Stimulated activated CD8-positive, alpha-beta memory T cell treated with anti-CD3 and anti-CD28 coated beads, Interleukin-15, amount 100 ng/mL, for 1 hour (primary cell): ENCODE results near the gene MOB3A.
"Not testable (repeated sequence)": the region's sequence is repeated elsewhere in the genome, so short reads cannot be mapped to it uniquely, and the experiment has no call there.

Experiments
- DNase-seq: peaks from one replicate; pipeline ENCODE4 v3.0.0-alpha.2; 2020; ENCODE audit warnings: low read depth

The MOB3A gene

DNA sequence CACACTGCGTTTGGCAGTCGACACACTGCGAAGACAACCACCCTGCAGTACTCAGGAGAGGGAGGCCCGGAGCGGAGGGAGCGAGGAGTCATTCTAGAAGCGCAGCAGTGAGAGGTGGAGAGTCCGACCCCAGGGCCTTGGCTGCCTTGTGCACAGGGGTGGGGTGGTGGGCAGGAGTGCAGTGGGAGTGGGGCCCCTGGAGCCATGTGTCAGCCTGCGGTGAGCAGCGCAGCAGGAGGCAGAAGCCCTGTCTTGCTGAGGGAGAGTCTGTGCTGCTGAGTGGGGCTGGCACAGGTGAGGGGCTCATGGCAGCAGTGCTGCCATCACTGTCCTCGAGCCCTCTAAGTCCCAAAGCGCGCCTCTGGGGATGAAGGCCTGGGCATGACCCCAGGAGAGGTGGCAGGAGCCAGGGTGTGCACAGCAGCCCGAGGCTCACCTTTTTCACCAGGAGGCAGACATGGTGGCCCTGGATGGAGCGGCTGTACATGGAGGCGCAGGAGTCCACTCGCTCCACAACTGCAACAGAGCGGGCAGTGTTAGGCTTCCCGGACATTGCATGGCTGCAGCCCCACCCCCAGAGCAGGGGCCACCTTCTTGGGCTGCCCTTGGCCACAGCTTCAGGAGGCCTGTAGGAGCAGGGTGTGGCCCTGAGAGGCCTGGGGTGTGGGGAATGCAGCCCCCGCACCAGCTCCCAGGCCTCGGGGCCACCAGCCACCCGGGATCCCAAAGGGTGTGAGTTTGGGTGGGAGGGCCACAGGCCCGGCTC lies 12.3 kb upstream of the MOB3A start:
- DNase-seq = no peak

GRCh38 chr19:2103045-2103707 lies 7.0 kb upstream of the MOB3A start:
- DNase-seq = no peak

GRCh38 chr19:2101417-2102335 lies 5.5 kb upstream of the MOB3A start:
- DNase-seq = no peak

- DNase-seq = no peak
Observed at GRCh38 chr19:2100719-2101061, 4.6 kb upstream of the MOB3A start.

DNA sequence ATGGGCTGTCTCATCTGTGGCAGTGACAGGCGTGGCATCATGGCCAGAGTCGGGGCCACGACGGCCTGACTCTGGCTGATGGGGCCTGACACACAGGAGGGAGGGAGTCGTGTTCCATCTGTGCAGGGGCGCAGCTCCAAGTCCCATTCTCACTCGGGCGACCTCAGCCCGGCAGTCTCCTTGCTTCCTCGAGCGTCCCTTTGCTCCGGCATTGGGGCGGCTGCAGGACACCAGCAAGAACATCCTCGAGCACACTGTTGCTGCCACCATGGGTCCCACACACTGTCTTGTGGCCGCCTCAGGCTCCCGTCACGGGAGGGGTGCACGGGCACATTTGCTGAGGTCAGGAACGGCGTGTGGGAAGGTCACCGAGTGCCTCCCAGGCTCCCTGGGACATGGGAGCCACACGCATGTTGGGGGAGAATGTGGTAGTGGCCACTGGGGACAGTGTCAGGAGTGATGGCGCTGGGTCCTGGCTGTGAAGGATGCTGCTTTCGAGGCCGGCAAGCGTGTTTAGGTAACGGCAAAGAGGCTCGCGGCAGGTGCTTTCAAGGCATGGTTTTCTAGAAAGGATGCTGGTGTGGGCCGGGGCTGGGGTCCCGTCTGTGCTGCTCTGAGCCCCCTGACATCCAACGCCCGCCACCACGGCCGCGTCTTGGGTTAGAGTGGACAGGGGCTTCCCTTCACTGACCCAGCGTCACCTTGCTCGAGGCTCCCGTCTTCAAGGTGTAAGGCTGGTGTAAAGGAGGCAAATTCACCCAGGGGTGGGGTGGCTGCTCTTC lies 4.0 kb upstream of the MOB3A start:
- DNase-seq = no peak

DNA sequence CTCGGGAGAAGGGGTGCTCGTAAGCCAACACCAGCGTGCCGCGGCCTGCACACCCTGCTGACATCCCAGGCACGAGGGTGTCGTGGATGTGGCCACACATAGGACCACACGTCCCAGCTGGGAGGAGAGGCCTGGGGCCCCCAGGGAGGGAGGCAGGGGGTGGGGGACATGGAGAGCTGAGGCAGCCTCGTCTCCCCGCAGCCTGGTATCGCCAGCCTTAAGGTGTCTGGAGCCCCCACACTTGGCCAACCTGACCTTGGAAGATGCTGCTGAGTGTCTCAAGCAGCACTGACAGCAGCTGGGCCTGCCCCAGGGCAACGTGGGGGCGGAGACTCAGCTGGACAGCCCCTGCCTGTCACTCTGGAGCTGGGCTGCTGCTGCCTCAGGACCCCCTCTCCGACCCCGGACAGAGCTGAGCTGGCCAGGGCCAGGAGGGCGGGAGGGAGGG lies 3.0 kb upstream of the MOB3A start:
- DNase-seq = no peak

- no peak for DNase-seq
Observed at GRCh38 chr19:2097886-2098327, 1.8 kb upstream of the MOB3A start.

GRCh38 chr19:2097203-2097885 lies 1.2 kb upstream of the MOB3A start:
- DNase-seq = no peak

DNA sequence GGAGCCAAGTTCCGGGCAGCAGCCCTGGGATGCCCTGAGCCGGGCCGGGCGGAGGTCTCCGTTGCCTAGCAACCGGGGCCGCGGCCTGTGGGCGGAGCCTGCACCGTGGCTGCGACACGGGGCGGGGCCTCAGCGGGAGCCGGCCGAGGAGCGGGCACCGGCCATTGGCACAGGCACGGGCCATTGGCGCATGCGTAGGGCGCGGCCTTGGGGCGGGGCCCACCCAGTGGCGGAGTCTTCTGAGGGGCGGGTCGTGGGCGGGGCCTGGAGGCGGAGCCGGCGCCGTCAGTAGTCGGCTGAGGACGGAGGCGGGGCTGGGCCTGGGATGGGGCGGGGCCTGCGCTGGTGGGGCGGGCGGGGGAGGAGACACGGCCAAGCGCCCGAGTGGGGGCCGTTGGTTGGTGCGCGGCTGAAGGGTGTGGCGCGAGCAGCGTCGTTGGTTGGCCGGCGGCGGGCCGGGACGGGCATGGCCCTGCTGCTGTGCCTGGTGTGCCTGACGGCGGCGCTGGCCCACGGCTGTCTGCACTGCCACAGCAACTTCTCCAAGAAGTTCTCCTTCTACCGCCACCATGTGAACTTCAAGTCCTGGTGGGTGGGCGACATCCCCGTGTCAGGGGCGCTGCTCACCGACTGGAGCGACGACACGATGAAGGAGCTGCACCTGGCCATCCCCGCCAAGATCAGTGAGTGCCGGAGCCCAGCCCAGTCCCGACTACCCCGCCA lies 515 bp upstream of the MOB3A start, which contains the start of gene IZUMO4:
TSS of gene IZUMO4 (plus strand) at position 436 of the 723 bp plus-strand sequence. CDS start at position 467, 31 bp downstream.
- DNase-seq = peak; percentile 100

GRCh38 chr19:2091926-2092525 lies 4.1 kb downstream of the MOB3A start:
- DNase-seq = not testable (repeated sequence)

DNA sequence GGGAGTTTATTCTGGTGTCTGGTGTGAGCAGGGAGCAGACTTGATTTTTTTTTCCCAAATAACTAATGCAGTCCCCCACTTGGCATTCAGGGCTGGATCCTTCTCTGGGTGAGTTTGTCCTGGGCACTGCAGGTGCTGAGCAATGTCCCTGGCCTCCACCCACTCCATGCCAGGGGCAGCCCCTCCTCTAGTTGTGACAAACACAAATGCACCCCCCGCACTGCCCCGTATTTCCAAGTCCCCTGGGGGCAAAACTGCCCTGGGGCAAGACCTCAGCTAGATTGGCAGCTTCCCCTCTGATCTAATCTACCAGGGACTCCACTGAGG lies 6.4 kb downstream of the MOB3A start:
- no peak for DNase-seq

DNA sequence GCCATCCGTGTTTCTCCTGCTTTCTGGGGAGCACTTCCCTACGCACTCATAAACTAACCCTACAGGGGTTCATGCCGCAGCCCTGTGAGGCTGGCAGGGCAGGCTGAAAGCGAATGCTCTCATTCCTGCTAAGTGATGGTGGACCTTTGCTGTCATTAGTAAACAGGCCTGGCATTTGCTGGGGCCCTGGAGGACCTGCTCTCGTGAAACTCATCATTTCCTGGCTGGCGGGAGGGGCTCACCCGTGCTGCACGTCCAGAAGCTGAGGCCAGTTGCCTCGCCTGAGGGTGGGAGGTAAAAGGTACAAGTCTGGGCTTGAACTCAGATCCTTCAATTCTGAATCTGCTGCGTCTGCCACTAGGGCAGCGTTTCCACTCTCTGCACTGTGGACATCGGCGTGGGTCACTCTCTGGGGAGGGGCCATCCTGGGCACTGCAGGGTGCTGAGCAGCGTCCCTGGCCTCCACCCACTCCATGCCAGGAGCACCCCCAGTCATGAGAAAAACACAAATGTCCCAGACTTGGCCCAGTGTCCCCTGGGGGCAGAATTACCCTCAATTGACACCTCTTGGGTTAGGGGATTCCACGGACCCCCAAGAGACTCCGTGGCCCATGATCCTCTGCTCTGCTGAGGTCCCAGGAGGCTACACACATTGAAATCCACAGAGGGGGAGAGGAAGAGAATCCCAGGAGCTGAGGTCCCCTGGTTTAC lies 7.0 kb downstream of the MOB3A start:
- no peak for DNase-seq

- DNase-seq = no peak
Observed at GRCh38 chr19:2087621-2088100, 8.5 kb downstream of the MOB3A start.

- DNase-seq = not testable (repeated sequence)
Observed at GRCh38 chr19:2086695-2087620, 9.2 kb downstream of the MOB3A start.

DNA sequence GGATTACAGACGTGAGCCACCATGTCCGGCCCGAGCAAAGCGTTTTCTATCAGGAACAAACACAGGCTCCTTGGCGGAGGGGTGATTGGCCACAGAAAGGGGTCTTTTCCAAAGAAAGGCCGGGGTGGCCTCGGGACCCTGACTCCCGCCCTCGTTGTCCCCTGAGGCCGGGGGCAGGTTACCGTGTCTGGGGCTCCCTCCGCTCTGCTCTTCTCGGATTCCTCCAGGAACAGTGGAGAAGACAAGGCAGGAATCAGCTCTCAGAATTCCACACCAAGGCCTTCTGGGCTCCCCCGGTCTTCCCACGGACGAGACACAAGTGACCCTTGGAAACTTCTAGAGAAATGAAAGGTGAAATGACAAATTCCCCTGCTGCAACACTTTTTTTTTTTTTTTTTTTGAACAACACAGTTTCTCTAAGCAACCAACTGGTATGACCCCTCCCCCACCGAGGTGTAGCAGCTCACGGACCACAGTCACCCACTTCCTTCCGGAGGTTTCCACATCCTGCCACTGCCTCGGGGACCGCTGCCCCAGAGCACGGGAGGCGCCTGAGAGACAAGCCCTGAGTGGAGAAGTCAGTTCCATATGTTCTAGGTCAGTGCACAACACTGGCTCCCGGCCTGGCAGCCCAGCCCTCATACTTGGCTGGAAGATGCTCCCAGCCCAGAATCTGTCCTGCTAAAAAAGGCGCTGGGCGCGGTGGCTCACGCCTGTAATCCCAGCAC lies 11.0 kb downstream of the MOB3A start:
- peak; percentile 87 for DNase-seq

GRCh38 chr19:2083174-2083854 lies 12.8 kb downstream of the MOB3A start:
- peak; percentile 48 for DNase-seq
